ENCODE measurements around the gene NME7.
"Not testable (repeated sequence)": the region's sequence is repeated elsewhere in the genome, so short reads cannot be mapped to it uniquely, and the experiment has no call there.

- TF ChIP-seq MAX (IDR thresholded peaks at IDR 0.05; ENCODE audit: low read depth); REST (IDR thresholded peaks at IDR 0.05; ENCODE audit: low read depth, low read length); CTCF (IDR thresholded peaks at IDR 0.05): not testable (repeated sequence)
Observed at GRCh38 chr1:169342096-169342495, 25.5 kb downstream of the NME7 start.

Data from SK-N-SH (cell line).